Measurements from ENCODE around the gene TMEM233. TPM values are rescaled to one million over a fixed set of nuclear protein-coding genes. Genes with fewer than 3 reads are reported as not detected.

TMEM233 gene
- total RNA-seq, 1 experiment from 2014 or later = not detected

DNA sequence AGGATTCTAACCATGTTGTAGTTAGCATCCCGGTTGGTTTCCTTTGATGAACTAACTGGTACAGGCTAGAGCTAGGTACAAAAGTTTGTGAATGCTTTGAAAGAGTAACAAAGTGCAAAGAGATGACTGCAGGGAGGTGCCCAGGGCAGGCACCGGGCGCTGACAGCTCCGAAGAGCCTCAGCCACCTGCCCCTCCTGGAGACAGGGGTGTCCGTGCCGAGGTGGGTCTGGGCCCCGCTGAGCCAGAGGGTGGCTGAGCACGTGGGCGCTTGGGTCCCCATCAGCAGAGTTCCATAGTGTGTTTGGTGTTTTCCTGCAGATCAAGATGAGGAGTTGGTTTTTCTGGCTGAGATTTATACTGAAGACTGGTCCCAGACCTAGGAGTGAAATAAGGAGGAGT, 94.3 kb downstream of the TMEM233 start:
- Histone ChIP-seq H3K9me3 (ENCODE audit: low read length) (no peaks in the 10 kb centered on the region), H3K27me3 (ENCODE audit: low read length) (no peaks in the 10 kb centered on the region), H3K4me3 (ENCODE audit: low read length) (no peak overlapping the region), H3K4me1 (ENCODE audit: low read length) (peaks cover 7% of the 10 kb centered on the region), H3K79me2 (ENCODE audit: low read length) (no peaks in the 10 kb centered on the region), H3K9me2 (replicated peaks; ENCODE audit: insufficient read depth, low read length) (no peaks in the 10 kb centered on the region), H3K4me2 (ENCODE audit: low read depth, low read length, poor library complexity, severe bottlenecking) (no peak overlapping the region), H3K9ac (ENCODE audit: low read length) (no peak overlapping the region), H3K36me3 (ENCODE audit: insufficient read depth, low read length) (peaks cover 10% of the 10 kb centered on the region; the same call in 1 of the 2 replicates), H2AFZ (ENCODE audit: low read length) (no peak overlapping the region), H3K27ac (ENCODE audit: low read length) (no peak overlapping the region), H4K20me1 (ENCODE audit: insufficient read depth, low read depth, low read length) (no peaks in the 10 kb centered on the region)
- no peak for DNase-seq

DNA sequence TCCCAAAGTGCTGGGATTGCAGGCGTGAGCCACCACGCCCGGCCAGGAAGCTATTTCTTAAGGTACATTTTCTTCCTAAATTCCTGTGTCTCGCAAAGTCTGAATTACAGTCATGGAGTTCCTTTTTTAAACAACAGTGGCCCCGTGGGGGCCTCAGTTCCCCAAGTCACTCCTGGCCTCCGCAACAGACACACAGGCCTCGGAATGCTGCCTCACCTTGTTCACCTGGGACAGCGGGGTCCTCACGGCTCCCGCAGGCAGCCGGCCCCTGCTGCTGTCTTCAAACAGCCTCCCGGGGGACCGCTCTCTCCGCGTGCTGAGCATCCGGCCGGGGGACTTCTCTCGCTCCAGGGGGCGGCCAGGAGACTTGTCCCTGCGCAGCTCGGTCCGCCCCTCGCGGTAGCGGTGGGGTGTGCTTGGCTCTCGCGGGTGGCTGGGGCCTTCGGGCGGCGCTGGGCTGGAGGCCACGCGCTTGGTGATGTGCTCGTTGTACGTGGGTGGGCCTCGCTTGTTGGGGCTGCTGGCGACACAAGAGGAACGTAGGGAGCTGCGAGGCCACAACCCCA, 96.4 kb downstream of the TMEM233 start:
- Histone ChIP-seq H3K9me3 (ENCODE audit: low read length) (no peaks in the 10 kb centered on the region), H4K20me1 (ENCODE audit: insufficient read depth, low read depth, low read length) (no peaks in the 10 kb centered on the region), H3K4me2 (ENCODE audit: low read depth, low read length, poor library complexity, severe bottlenecking) (no peak overlapping the region), H3K9ac (ENCODE audit: low read length) (no peak overlapping the region), H3K4me1 (ENCODE audit: low read length) (no peaks in the 10 kb centered on the region), H3K79me2 (ENCODE audit: low read length) (no peaks in the 10 kb centered on the region), H3K4me3 (ENCODE audit: low read length) (no peak overlapping the region), H3K9me2 (replicated peaks; ENCODE audit: insufficient read depth, low read length) (no peaks in the 10 kb centered on the region), H2AFZ (ENCODE audit: low read length) (no peak overlapping the region), H3K36me3 (ENCODE audit: insufficient read depth, low read length) (peaks cover 2% of the 10 kb centered on the region; the same call in 1 of the 2 replicates), H3K27me3 (ENCODE audit: low read length) (no peaks in the 10 kb centered on the region), H3K27ac (ENCODE audit: low read length) (no peak overlapping the region)
- no peak for DNase-seq

DNA sequence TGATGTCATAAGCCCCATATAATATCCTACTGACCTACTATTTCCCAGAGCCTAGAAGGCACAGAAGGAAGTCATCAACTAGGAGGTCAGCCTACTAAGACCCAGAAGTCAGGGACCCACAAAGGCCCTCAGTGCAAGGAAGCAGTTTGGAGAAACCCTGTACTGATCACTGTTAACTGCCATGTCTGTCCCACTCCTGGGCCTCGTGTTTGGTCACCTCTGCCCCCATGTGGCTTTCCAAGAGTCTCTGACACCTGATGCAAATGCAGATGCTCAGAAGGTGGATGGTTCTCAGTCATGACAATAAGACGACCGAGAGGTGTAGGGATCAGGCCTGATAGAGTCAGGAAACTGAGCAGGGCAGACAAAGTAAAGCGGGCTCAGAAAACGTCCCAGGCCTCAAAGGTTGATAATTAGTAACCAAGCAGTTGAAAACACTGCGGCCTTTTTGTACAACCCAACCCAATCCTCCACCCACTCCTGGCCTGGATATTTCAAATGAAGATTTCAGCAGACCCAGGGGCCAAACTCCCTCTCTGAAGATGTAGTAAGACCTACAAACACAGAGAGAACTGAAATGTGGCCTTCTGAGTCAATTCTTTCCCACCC, 97.7 kb downstream of the TMEM233 start:
- H3K27me3 ChIP-seq (ENCODE audit: low read length) = no peaks in the 10 kb centered on the region
- no peaks in the 10 kb centered on the region for H3K79me2 ChIP-seq (ENCODE audit: low read length)
- H3K4me3 ChIP-seq (ENCODE audit: low read length) = no peak overlapping the region
- no peaks in the 10 kb centered on the region for H3K4me1 ChIP-seq (ENCODE audit: low read length)
- no peaks in the 10 kb centered on the region for H4K20me1 ChIP-seq (ENCODE audit: insufficient read depth, low read depth, low read length)
- H3K4me2 ChIP-seq (ENCODE audit: low read depth, low read length, poor library complexity, severe bottlenecking) = no peak overlapping the region
- no peak overlapping the region for H3K9ac ChIP-seq (ENCODE audit: low read length)
- H3K36me3 ChIP-seq (ENCODE audit: insufficient read depth, low read length) = peaks cover 2% of the 10 kb centered on the region; the same call in 1 of the 2 replicates
- H3K9me3 ChIP-seq (ENCODE audit: low read length) = no peaks in the 10 kb centered on the region
- H2AFZ ChIP-seq (ENCODE audit: low read length) = no peak overlapping the region
- DNase-seq = no peak
- H3K9me2 ChIP-seq (replicated peaks; ENCODE audit: insufficient read depth, low read length) = no peaks in the 10 kb centered on the region
- H3K27ac ChIP-seq (ENCODE audit: low read length) = no peak overlapping the region

DNA sequence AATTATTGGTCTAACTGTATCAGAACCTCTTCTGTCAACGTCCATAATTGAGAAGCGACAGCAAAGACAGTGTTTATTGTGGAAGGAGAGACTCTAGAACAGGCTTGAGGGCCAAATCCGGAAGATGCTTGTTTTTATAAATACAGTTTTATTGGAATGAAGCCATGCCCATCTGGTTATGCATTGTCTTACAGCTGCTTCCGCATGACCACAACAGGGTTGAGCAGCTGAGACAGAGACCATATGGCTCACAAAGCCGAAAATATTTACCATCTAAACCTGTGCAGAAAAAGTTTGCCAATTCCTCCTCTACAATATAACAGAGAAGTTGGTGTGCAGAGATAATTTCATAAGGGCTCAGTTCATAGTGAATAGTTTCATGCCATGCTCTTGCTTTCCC, 98.8 kb downstream of the TMEM233 start:
- Histone ChIP-seq H3K4me2 (ENCODE audit: low read depth, low read length, poor library complexity, severe bottlenecking) (no peak overlapping the region), H3K9me2 (replicated peaks; ENCODE audit: insufficient read depth, low read length) (no peaks in the 10 kb centered on the region), H3K27ac (ENCODE audit: low read length) (no peak overlapping the region), H3K4me3 (ENCODE audit: low read length) (no peak overlapping the region), H3K9ac (ENCODE audit: low read length) (no peak overlapping the region), H2AFZ (ENCODE audit: low read length) (no peak overlapping the region), H3K27me3 (ENCODE audit: low read length) (no peaks in the 10 kb centered on the region), H3K4me1 (ENCODE audit: low read length) (no peaks in the 10 kb centered on the region), H4K20me1 (ENCODE audit: insufficient read depth, low read depth, low read length) (no peaks in the 10 kb centered on the region), H3K79me2 (ENCODE audit: low read length) (no peaks in the 10 kb centered on the region), H3K9me3 (ENCODE audit: low read length) (no peaks in the 10 kb centered on the region), H3K36me3 (ENCODE audit: insufficient read depth, low read length) (peaks cover 2% of the 10 kb centered on the region; the same call in 1 of the 2 replicates)
- DNase-seq = no peak

Small RNAs within 50 kb of the gene (small RNA-seq; reads per million reads assigned to genes)
- not detected for gene RN7SKP197

Other genes starting within 250 kb of the TMEM233 start
- gene PRKAB1, start 74.4 kb downstream of the TMEM233 start, total RNA-seq (2014; rRNA removed; shearing (Covaris generic); ENCODE audit: low replicate concordance) = 28.1 and 32.7 TPM in 2 replicates

All from Karpas-422 (cell line).